HuH-7 (cell line): Measurements from ENCODE around the gene WDR62.

Source experiments
- DNase-seq: peaks from one replicate; pipeline ENCODE4 v3.0.0; 2011; ENCODE audit warnings: low spot score

WDR62 gene

GRCh38 chr19:36054733-36055686, at the start of gene WDR62:
Gene WDR62 (plus strand): TSS chr19:36054897. CDS start chr19:36054972, 75 bp downstream.
- peak; percentile 99 for DNase-seq

GRCh38 chr19:36006955-36007354, 47.7 kb upstream of the WDR62 start:
- no peak for DNase-seq

GRCh38 chr19:36008336-36008978, 46.2 kb upstream of the WDR62 start, which contains the start of gene SYNE4:
Gene SYNE4 (minus strand): TSS chr19:36008813. CDS start chr19:36008681, 132 bp downstream.
- peak; percentile 71 for DNase-seq

GRCh38 chr19:36009220-36009619, 45.5 kb upstream of the WDR62 start:
- no peak for DNase-seq

GRCh38 chr19:36009633-36010379, 44.9 kb upstream of the WDR62 start:
- DNase-seq = no peak

- no peak for DNase-seq
Observed at GRCh38 chr19:36010402-36010801, 44.3 kb upstream of the WDR62 start.

- DNase-seq = no peak
Observed at GRCh38 chr19:36013280-36014011, 41.3 kb upstream of the WDR62 start.

- peak; percentile 100 for DNase-seq
Observed at GRCh38 chr19:36014012-36014924, 40.4 kb upstream of the WDR62 start, which contains the start of gene ALKBH6. Gene ALKBH6 (minus strand): TSS chr19:36014213. CDS start chr19:36013397, 816 bp downstream.

GRCh38 chr19:36019061-36019670, 35.5 kb upstream of the WDR62 start:
- no peak for DNase-seq

GRCh38 chr19:36023432-36023831, 31.3 kb upstream of the WDR62 start:
- DNase-seq = no peak

GRCh38 chr19:36025541-36025940, 29.2 kb upstream of the WDR62 start:
- DNase-seq = no peak

GRCh38 chr19:36026091-36026876, 28.4 kb upstream of the WDR62 start:
- DNase-seq = no peak

GRCh38 chr19:36027696-36028095, 27.0 kb upstream of the WDR62 start:
- DNase-seq = no peak

- no peak for DNase-seq
Observed at GRCh38 chr19:36028313-36029041, 26.2 kb upstream of the WDR62 start.

GRCh38 chr19:36030264-36031148, 24.2 kb upstream of the WDR62 start:
- no peak for DNase-seq

- DNase-seq = no peak
Observed at GRCh38 chr19:36031308-36031707, 23.4 kb upstream of the WDR62 start.
